Measurements from ENCODE around the gene TNRC6C. TPM values are rescaled to one million over a fixed set of nuclear protein-coding genes. Genes with fewer than 3 reads are reported as not detected.
A peak's percentile ranks its signal among the peaks of the same experiment; 100 is the strongest.

Gene TNRC6C
- total and polyA plus RNA-seq, 8 donors: 14.0 to 20.3 (median 16.6) TPM

DNA sequence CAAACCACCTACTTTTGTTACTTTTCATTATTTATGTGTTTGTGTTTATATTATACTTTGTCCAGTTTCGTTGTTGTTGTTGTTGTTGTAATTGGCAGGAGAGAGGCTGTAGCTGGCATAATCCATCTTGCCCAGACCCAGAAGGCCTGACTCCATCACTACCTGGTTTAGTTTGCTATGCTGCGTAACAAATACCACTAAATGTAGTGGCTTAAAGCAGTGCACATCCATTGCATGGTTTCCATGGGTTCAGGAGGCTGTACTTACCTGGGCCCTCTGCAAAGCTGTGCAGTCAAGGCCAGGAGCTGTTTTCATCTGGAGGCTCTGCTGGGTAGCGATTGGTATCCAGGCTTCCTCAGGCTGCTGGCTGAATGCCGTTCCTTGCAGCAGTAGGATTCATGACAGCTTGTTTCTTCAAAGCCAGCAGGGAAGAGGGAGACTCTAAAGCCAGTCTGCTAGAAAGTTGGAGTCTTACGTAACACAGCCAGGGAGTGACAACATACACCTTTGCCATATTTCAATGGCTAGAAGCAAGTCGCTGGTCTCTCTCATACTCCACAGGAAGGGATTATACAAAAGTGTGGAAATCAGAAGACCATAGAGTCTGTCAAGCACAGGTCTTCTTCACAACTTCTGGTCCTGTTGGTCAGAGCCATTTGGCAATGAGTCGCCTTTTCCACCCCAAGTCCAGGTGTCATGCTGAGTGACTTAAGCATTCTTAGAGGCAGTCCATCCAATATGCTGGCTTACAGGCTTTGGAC lies 41.1 kb downstream of the TNRC6C start:
- ATAC-seq: peak; percentile 24
- intact Hi-C loops (cut with DNase I): no loop called here
- Histone ChIP-seq H3K36me3 (no peaks in the 10 kb centered on the region), H3K4me3 (no peak overlapping the region), H3K9me3 (no peaks in the 10 kb centered on the region), H3K27ac (no peak overlapping the region), H3K27me3 (no peaks in the 10 kb centered on the region), H3K4me1 (peaks cover 0 to 37% of the 10 kb centered on the region in 2 donors)
- no peak for DNase-seq
- TF ChIP-seq, protein P1, sequence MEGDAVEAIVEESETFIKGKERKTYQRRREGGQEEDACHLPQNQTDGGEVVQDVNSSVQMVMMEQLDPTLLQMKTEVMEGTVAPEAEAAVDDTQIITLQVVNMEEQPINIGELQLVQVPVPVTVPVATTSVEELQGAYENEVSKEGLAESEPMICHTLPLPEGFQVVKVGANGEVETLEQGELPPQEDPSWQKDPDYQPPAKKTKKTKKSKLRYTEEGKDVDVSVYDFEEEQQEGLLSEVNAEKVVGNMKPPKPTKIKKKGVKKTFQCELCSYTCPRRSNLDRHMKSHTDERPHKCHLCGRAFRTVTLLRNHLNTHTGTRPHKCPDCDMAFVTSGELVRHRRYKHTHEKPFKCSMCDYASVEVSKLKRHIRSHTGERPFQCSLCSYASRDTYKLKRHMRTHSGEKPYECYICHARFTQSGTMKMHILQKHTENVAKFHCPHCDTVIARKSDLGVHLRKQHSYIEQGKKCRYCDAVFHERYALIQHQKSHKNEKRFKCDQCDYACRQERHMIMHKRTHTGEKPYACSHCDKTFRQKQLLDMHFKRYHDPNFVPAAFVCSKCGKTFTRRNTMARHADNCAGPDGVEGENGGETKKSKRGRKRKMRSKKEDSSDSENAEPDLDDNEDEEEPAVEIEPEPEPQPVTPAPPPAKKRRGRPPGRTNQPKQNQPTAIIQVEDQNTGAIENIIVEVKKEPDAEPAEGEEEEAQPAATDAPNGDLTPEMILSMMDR (IDR thresholded peaks at IDR 0.05): no peak

DNA sequence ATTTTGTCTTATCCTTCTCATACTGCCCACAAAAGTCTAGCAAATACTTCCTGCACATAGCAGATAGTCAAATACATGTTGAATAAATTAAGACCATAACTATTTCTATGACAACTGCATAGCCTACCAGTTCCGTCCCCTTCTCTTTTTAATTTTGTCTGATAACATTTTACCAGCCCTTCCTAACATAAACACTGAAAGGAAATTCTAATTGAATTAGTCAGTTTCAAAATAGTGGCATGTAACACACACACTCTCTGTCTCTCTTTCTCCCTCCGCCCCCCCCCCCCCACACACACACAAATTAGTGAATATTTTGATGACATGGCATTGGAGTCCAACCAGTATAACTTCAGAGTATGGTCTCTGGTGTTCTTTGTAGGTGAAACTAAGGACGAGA lies 41.8 kb downstream of the TNRC6C start:
- H3K9me3 ChIP-seq: no peaks in the 10 kb centered on the region
- no peaks in the 10 kb centered on the region for H3K27me3 ChIP-seq
- H3K36me3 ChIP-seq: no peaks in the 10 kb centered on the region
- H3K4me1 ChIP-seq: peaks cover 0 to 34% of the 10 kb centered on the region in 2 donors
- TF ChIP-seq, protein P1 (IDR thresholded peaks at IDR 0.05): no peak
- H3K27ac ChIP-seq: no peak overlapping the region
- no peak overlapping the region for H3K4me3 ChIP-seq
- intact Hi-C loops (cut with DNase I): no loop called here
- ATAC-seq: no peak
- no peak for DNase-seq

DNA sequence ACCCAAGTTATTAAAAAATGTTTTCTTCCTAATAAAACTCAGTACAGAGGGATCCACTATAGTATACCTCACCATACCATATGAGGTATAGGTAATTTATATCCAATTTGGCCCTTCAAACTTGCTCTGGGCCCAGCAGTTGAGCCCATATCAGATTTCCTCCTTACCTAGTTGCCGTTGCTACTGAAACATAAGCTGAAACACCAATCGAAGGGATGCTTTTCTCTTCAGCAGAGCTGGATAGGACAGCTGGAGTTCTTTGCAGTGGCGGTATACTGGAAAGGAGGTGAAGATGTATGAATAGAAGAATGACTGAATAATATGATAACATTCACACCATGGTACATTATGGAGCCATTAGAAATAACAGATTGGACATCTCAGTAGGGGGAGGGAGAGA lies 42.7 kb downstream of the TNRC6C start:
- ATAC-seq (no peak), DNase-seq (no peak)
- Histone ChIP-seq H3K9me3 (no peaks in the 10 kb centered on the region), H3K36me3 (no peaks in the 10 kb centered on the region), H3K27me3 (no peaks in the 10 kb centered on the region), H3K27ac (no peak overlapping the region), H3K4me3 (no peak overlapping the region), H3K4me1 (peaks cover 0 to 26% of the 10 kb centered on the region in 2 donors)
- TF ChIP-seq, protein P1 (IDR thresholded peaks at IDR 0.05): no peak
- intact Hi-C loops (cut with DNase I): no loop called here

DNA sequence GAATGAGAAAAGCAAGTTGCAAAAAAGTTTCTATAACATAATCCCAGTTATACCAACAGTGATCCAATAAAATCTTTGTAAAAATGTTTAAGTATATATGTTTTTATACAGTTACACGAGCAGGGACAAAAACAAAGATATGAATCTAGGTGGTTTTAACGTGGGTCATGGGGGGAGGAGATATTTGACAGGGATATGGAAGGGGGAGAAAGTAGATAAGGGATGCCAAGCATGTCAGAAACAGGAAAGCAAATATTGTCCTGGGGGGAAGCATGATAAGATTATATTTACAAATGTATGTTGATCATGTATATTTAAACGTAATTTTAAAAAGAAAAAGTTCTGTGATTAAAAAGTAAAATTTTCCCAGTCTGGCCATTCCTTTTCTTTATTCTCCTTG lies 43.1 kb downstream of the TNRC6C start:
- intact Hi-C loops (cut with DNase I): no loop called here
- Histone ChIP-seq H3K27me3 (no peaks in the 10 kb centered on the region), H3K4me1 (peaks cover 0 to 23% of the 10 kb centered on the region in 2 donors), H3K36me3 (no peaks in the 10 kb centered on the region), H3K27ac (no peak overlapping the region), H3K9me3 (no peaks in the 10 kb centered on the region), H3K4me3 (no peak overlapping the region)
- DNase-seq (no peak), ATAC-seq (no peak)
- TF ChIP-seq, protein P1 (IDR thresholded peaks at IDR 0.05): no peak

DNA sequence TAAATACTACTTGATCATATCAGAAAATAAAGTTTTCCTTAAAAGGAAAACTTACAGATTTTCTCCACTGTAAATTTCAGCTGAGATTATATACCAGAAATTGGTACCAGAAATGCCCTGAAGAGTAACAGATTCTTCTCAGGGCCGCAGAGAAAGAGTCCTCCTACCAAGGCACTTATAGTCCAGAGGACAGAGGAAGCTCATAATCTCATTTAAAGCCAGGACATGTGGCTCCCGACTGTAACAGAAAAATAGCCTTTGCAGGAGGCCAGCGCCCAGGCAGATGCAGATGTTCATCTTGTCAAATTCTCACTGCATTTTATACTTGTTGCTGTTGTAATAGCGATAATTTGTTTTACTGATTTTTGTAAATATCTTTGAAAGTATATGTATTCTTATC lies 43.7 kb downstream of the TNRC6C start:
- H3K27ac ChIP-seq: no peak overlapping the region
- no peaks in the 10 kb centered on the region for H3K9me3 ChIP-seq
- TF ChIP-seq, protein P1 (IDR thresholded peaks at IDR 0.05): no peak
- no peak for ATAC-seq
- peaks cover 0 to 23% of the 10 kb centered on the region in 2 donors for H3K4me1 ChIP-seq
- H3K36me3 ChIP-seq: no peaks in the 10 kb centered on the region
- H3K27me3 ChIP-seq: no peaks in the 10 kb centered on the region
- intact Hi-C loops (cut with DNase I): no loop called here
- no peak for DNase-seq
- H3K4me3 ChIP-seq: no peak overlapping the region
